Esophagus squamous epithelium (tissue), 4 donors: ENCODE measurements around the gene AFF3.

Source experiments
- CTCF ChIP-seq, 6 experiments: fragments of 450-650 bp in 4 of 6; fragments of 200-600 bp in 2 of 6; sonication (generic) in 2 of 6; IDR thresholded peaks; one replicate each; pipeline ENCODE4 v1.5.1; 2016 to 2019; ENCODE audit warnings: antibody characterized with exemption in 6 of 6, mild to moderate bottlenecking in 4 of 6, moderate library complexity in 4 of 6
- POLR2A ChIP-seq, 4 donors: fragments of 450-650 bp; IDR thresholded peaks; one replicate each; pipeline ENCODE4 v1.6.1; 2017; ENCODE audit warnings: antibody characterized with exemption in 4 of 4, mild to moderate bottlenecking in 4 of 4, moderate library complexity in 3 of 4

- no peak for TF ChIP-seq CTCF (IDR thresholded peaks at IDR 0.05)
- TF ChIP-seq POLR2A (IDR thresholded peaks at IDR 0.05): no peak
Measured at GRCh38 chr2:100141906-100142305, 484 bp downstream of the AFF3 start.
